ENCODE measurements around the gene F13A1. TPM values are rescaled to one million over a fixed set of nuclear protein-coding genes. Genes with fewer than 3 reads are reported as not detected.

Gene F13A1
- total RNA-seq, 4 donors from 2014 or later = 134 to 529 (median 302) TPM

- no peak for ATAC-seq (ENCODE audit: low FRiP score)
- no peak for TF ChIP-seq CTCF (IDR thresholded peaks at IDR 0.05)
- no peak for DNase-seq (ENCODE audit: low spot score)
Measured at GRCh38 chr6:6230286-6230685, 90.2 kb downstream of the F13A1 start.

- ATAC-seq (ENCODE audit: low FRiP score) = no peak
- no peak for DNase-seq (ENCODE audit: low spot score)
Measured at GRCh38 chr6:6227896-6228295, 92.6 kb downstream of the F13A1 start.

GRCh38 chr6:6225885-6226529 is 94.5 kb downstream of the F13A1 start:
- no peak for TF ChIP-seq CTCF (IDR thresholded peaks at IDR 0.05)
- ATAC-seq (ENCODE audit: low FRiP score) = no peak
- no peak for DNase-seq (ENCODE audit: low spot score)

More at GRCh38 chr6:6227896-6228295, 92.6 kb downstream of the F13A1 start:
- no peak for TF ChIP-seq CTCF (IDR thresholded peaks at IDR 0.05)

GRCh38 chr6:6224933-6225486 is 95.5 kb downstream of the F13A1 start:
- no peak for TF ChIP-seq CTCF (IDR thresholded peaks at IDR 0.05)
- no peak for DNase-seq (ENCODE audit: low spot score)

GRCh38 chr6:6221787-6222535 is 98.5 kb downstream of the F13A1 start:
- no peak for TF ChIP-seq CTCF (IDR thresholded peaks at IDR 0.05)
- no peak for ATAC-seq (ENCODE audit: low FRiP score)
- no peak for DNase-seq (ENCODE audit: low spot score)

More at GRCh38 chr6:6224933-6225486, 95.5 kb downstream of the F13A1 start:
- ATAC-seq (ENCODE audit: low FRiP score) = no peak

GRCh38 chr6:6220718-6221117 is 99.7 kb downstream of the F13A1 start:
- ATAC-seq (ENCODE audit: low FRiP score) (no peak), DNase-seq (ENCODE audit: low spot score) (no peak)
- TF ChIP-seq CTCF (IDR thresholded peaks at IDR 0.05) = no peak
